Body of pancreas (tissue), 4 donors: ENCODE measurements around the gene C1QTNF8. TPM values are rescaled to one million over a fixed set of nuclear protein-coding genes. Genes with fewer than 3 reads are reported as not detected.

Experiments
- ATAC-seq: fragments of 150-250 bp; one replicate; pipeline ENCODE4 v1.9.1; 2016
- DNase-seq, 4 donors: peaks; one replicate each; pipeline ENCODE4 v3.0.0-alpha.2; 2019
- H3K27ac ChIP-seq, 4 donors: fragments of 200-600 bp; sonication (generic); 1 replicate in 3 of 4; 2 replicates in 1 of 4; pipeline versions ENCODE4 v1.5.1 to v1.6.1; 2016 to 2019; ENCODE audit warnings: mild to moderate bottlenecking in 1 of 4, mixed read lengths in 1 of 4, moderate library complexity in 1 of 4
- H3K27me3 ChIP-seq, 2 donors: fragments of 200-600 bp; sonication (generic); one replicate each; pipeline ENCODE4 v1.6.0; 2016; ENCODE audit warnings: mild to moderate bottlenecking in 1 of 2
- H3K36me3 ChIP-seq, 2 donors: fragments of 200-600 bp; sonication (generic); replicated peaks in 1 of 2; 2 replicates each; pipeline ENCODE4 v1.5.1; 2016; ENCODE audit warnings: low read depth in 2 of 2; ENCODE audit not compliant: insufficient read depth in 1 of 2
- H3K4me1 ChIP-seq: fragments of 200-600 bp; sonication (generic); one replicate; pipeline ENCODE4 v1.6.0; 2016
- H3K4me3 ChIP-seq, 2 donors: fragments of 200-600 bp; sonication (generic); 1 replicate in 1 of 2; 2 replicates in 1 of 2; pipeline ENCODE4 v1.5.1; 2016 to 2019
- H3K9me3 ChIP-seq, 3 donors: fragments of 200-600 bp; sonication (generic); 1 replicate in 2 of 3; 2 replicates in 1 of 3; pipeline ENCODE4 v1.5.1; 2016
- POLR2A ChIP-seq, 3 donors: fragments of 450-650 bp; IDR thresholded peaks; one replicate each; pipeline ENCODE4 v1.6.1; 2016; ENCODE audit warnings: antibody characterized with exemption in 3 of 3, mild to moderate bottlenecking in 2 of 3
- WGBS, 2 donors: methylation state at CpG; one replicate each; pipeline ENCODE4 v1.1.5; 2017; 5-methylcytosine and 5-hydroxymethylcytosine counted together
- intact Hi-C: fragments of 100-400 bp; cut with DNase I; formaldehyde crosslinking; loops from one replicate; pipeline ENCODE4 v1.15.1; 2023
- total RNA-seq, 2 donors: library from RNA; depleted of rRNA; stranded (reverse); fragments of >200 nt; gene quantifications; one replicate each; pipeline ENCODE4 v1.1.0, GENCODE V29; 2016
- TF ChIP-seq, protein P1 (sequence below), 7 experiments: fragments of 450-650 bp in 4 of 7; fragments of 200-600 bp in 3 of 7; sonication (generic) in 3 of 7; IDR thresholded peaks; one replicate each; pipeline ENCODE4 v1.5.1; 2016 to 2019; ENCODE audit warnings: antibody characterized with exemption in 7 of 7

C1QTNF8 gene
- total RNA-seq, 2 donors from 2014 or later = not detected

- no peak for TF ChIP-seq POLR2A (IDR thresholded peaks at IDR 0.05)
- TF ChIP-seq, protein P1, sequence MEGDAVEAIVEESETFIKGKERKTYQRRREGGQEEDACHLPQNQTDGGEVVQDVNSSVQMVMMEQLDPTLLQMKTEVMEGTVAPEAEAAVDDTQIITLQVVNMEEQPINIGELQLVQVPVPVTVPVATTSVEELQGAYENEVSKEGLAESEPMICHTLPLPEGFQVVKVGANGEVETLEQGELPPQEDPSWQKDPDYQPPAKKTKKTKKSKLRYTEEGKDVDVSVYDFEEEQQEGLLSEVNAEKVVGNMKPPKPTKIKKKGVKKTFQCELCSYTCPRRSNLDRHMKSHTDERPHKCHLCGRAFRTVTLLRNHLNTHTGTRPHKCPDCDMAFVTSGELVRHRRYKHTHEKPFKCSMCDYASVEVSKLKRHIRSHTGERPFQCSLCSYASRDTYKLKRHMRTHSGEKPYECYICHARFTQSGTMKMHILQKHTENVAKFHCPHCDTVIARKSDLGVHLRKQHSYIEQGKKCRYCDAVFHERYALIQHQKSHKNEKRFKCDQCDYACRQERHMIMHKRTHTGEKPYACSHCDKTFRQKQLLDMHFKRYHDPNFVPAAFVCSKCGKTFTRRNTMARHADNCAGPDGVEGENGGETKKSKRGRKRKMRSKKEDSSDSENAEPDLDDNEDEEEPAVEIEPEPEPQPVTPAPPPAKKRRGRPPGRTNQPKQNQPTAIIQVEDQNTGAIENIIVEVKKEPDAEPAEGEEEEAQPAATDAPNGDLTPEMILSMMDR (IDR thresholded peaks at IDR 0.05) = no peak
- Histone ChIP-seq H3K9me3 (no peaks in the 10 kb centered on the region), H3K27ac (no peak overlapping the region), H3K36me3 (no peaks in the 10 kb centered on the region), H3K27me3 (peaks cover 0 to 3% of the 10 kb centered on the region in 2 donors), H3K4me3 (no peak overlapping the region), H3K4me1 (no peaks in the 10 kb centered on the region)
- no peak for DNase-seq
- WGBS, 2 donors = 77 to 86% methylated on average over 10 to 17 of the region's 19 CpGs
- ATAC-seq = no peak
- intact Hi-C loops = no loop called here
Observed at GRCh38 chr16:1119129-1119528, 23.1 kb upstream of the C1QTNF8 start.

DNA sequence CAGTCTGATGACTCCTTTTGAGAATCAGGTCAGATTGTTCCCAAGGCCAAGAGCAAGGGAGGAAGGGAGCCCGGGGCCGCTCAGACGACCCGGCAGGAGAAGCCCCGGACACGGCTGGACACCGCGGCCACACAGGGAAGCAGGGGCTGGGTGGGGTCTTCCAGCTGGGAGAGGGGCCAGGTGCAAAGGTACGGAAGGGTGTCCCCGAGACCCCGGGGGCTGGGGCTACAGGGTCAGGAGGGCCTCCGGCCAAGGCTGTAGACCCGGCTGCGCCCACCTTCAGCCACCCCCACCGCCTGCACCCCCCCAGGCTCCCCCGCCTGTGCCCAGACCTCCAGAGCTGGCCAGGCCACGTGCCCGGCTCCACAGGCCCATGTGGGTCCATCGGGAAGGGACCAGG is 21.9 kb upstream of the C1QTNF8 start:
- Histone ChIP-seq H3K4me1 (no peaks in the 10 kb centered on the region), H3K9me3 (no peaks in the 10 kb centered on the region), H3K36me3 (no peaks in the 10 kb centered on the region), H3K27ac (no peak overlapping the region), H3K27me3 (peaks cover 0 to 3% of the 10 kb centered on the region in 2 donors), H3K4me3 (no peak overlapping the region)
- intact Hi-C loops = no loop called here
- no peak for ATAC-seq
- TF ChIP-seq POLR2A (IDR thresholded peaks at IDR 0.05) = no peak
- TF ChIP-seq, protein P1 (IDR thresholded peaks at IDR 0.05) = no peak
- no peak for DNase-seq
- 80% methylated on average over 19 of the region's 19 CpGs; no CpG with 5 or more reads in 1 of the 2 donors for whole genome bisulfite sequencing, 2 donors

- H3K9me3 ChIP-seq = no peaks in the 10 kb centered on the region
- no peak overlapping the region for H3K4me3 ChIP-seq
- ATAC-seq (no peak), DNase-seq (no peak)
- no peaks in the 10 kb centered on the region for H3K4me1 ChIP-seq
- peaks cover 0 to 3% of the 10 kb centered on the region in 2 donors for H3K27me3 ChIP-seq
- TF ChIP-seq, protein P1 (IDR thresholded peaks at IDR 0.05) = no peak
- TF ChIP-seq POLR2A (IDR thresholded peaks at IDR 0.05) = no peak
- no peak overlapping the region for H3K27ac ChIP-seq
- no peaks in the 10 kb centered on the region for H3K36me3 ChIP-seq
- 50 to 56% methylated on average over 3 to 26 of the region's 34 CpGs for WGBS, 2 donors
- intact Hi-C loops = no loop called here
Observed at GRCh38 chr16:1117176-1117900, 21.3 kb upstream of the C1QTNF8 start.

DNA sequence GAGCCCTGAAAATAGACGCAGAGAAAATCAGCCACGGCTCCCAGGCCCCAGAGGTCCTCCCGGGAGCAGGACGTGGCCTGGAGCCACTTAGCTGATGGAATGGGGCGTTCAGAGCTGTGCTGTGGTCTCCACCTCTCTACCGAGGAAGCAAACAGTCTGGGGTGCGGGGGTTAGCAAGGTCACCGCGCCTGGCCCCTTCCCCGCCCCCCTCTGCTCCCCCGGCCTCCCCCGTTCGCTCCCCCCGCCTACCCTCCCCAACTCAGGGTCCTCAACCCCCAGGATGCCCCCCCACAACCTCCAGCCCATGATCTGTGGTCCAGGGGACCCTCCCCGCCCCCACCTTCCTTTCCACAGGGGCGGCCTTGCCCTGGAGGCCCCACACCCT is 20.6 kb upstream of the C1QTNF8 start:
- H3K36me3 ChIP-seq = no peaks in the 10 kb centered on the region
- DNase-seq (no peak), ATAC-seq (no peak)
- no peak overlapping the region for H3K27ac ChIP-seq
- intact Hi-C loops = no loop called here
- peaks cover 0 to 3% of the 10 kb centered on the region in 2 donors for H3K27me3 ChIP-seq
- H3K4me1 ChIP-seq = no peaks in the 10 kb centered on the region
- WGBS, 2 donors = 64 to 80% methylated on average over 2 to 15 of the region's 16 CpGs
- H3K4me3 ChIP-seq = no peak overlapping the region
- TF ChIP-seq, protein P1 (IDR thresholded peaks at IDR 0.05) = no peak
- TF ChIP-seq POLR2A (IDR thresholded peaks at IDR 0.05) = no peak
- H3K9me3 ChIP-seq = no peaks in the 10 kb centered on the region
